GM21619 (cell line): Measurements from ENCODE around the gene PDE8A.
"Not testable (repeated sequence)": the region's sequence is repeated elsewhere in the genome, so short reads cannot be mapped to it uniquely, and the experiment has no call there.

Experiments used
- ATAC-seq: cut with Tn5 transposase; IDR thresholded peaks from one replicate; pipeline ENCODE4 v1.9.1; 2021; ENCODE audit not compliant: unreplicated experiment

The PDE8A gene

DNA sequence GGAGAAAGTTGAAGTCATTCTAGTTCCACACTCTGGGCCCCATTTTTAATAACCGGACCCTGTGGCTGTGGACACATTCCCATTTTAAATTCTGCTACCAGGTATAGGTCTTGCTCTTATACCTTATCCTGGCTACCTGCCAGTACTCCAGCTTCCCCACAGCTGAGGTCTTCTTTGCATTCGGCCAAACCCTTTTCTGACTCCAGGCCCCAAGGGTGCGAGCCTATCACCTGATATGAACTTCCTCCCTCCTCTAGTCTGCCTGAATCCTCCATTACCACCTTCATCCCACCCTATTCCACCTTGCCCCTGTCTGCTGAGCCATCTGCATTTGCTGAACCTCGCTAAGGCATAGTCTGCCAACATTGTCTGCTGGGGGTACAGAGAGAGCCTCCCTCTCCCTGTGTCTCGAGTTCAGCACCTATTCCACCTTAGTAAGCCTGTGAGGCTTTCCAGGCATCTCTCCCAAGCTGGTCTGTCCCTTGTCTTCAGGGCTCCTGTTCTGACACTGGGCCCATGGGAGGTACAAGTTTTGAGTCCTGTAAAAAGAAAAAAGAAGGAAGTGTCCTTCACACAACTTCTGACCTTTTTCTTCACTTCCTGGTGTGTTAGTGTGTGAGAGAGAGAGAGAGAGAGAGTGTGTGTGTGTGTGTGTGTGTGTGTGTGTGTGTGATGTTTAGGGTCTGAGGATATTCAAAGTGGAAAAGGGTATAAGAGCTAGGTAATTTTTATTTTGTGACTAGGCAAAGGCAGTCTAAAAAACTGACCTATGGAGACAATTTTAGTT, 27.0 kb downstream of the PDE8A start:
- no peak for ATAC-seq

GRCh38 chr15:85009435-85009834, 27.8 kb downstream of the PDE8A start:
- ATAC-seq, result no peak

DNA sequence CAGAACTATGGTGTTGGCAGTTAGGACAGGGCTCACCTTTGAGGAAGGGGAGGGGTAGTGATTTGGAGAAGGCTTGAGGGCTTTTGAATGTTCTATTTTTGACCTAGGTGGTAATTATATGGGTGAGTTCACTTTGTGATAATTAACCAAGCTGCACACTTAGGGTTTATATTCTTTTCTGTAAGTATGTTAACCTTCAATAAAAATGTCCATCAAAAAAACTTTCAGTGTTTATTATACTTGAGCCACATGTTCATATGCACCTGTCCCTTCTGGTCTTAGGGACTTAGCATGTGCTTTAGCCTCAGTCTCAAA, 28.4 kb downstream of the PDE8A start:
- ATAC-seq, result no peak

DNA sequence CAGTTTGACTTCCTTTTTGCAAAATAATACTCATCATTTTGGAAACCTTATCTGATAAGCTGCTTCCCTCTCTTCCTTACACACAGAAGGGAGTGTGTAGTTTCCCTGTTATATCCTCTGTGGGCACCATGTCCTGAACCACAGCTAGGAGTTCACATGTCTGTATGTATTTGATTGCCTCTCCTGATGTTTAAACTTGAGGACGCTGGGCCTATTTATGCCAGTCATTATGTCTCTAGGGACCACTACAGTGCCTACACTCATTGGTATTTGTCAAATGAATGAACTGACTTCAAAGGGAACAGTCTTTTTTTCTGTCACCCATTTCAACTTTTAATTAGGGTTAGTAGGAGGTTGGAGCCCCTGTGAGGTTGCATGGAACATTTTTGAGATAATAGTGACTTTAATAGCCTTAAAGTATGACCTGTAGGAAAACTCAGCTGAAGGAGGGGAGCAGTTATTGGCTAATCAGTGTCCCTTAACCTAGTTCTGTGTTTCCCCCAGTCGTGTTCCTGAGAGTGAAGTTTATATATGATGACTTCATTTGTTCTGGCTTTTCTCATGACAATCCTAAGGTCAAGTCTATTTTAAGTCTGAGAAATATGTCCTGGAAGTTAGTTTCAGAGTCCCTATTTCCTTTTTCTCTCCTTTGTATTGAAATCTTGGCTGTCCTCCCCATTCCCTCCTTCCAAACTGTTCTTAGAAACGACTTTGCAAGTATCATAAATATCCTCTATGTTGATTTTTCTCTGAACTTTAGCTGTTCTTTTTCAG, 28.9 kb downstream of the PDE8A start:
- ATAC-seq, result no peak

DNA sequence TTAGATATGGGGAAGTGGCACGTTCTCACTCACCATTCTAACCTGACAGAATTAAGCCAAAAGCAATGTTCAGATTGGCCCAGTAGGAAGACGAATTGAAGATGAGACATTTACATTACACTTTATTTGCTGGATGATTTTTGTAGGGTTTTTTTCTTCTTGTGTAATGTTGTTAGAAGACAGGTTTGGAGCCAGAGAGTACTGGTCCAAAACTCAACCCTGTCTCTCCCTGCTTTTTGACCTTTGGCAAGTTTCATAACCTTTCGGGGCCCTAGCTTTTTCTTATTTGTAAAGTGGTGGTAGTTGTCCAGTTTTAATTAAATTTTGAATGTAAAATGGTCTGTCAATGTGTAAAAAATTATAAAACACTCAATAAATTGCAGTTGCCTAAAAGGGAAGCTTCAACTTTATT, 29.5 kb downstream of the PDE8A start:
- ATAC-seq, result no peak

DNA sequence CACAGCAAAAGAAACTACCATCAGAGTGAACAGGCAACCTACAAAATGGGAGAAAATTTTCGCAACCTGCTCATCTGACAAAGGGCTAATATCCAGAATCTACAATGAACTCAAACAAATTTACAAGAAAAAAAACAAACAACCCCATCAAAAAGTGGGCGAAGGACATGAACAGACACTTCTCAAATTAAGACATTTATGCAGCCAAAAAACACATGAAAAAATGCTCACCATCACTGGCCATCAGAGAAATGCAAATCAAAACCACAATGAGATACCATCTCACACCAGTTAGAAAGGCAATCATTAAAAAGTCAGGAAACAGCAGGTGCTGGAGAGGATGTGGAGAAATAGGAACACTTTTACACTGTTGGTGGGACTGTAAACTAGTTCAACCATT, 30.1 kb downstream of the PDE8A start:
- not testable (repeated sequence) for ATAC-seq

GRCh38 chr15:85013785-85014184, 32.1 kb downstream of the PDE8A start:
- ATAC-seq, result no peak

DNA sequence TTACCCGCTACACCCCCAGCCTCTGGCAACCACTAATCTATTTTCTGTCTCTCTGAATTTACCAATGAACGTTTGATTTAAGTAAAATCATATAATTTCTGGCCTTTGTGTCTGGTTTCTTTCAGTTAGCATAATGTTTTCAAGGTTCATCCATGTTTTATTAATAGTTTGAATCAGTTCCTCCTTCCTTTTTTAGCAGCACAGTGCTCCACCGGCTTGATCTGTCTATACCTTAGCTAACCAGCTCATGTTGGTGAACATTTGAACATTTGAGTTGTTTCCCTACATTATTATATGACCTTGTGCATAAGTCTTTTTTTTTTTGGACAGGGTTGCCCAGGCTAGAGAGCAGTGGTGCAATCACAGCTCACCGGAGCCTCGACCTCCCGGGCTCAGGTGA, 33.3 kb downstream of the PDE8A start:
- ATAC-seq, result no peak

- ATAC-seq, result no peak
These were observed 34.6 kb downstream of the PDE8A start for GRCh38 chr15:85016275-85016674.

GRCh38 chr15:85019815-85020590, 38.3 kb downstream of the PDE8A start:
- ATAC-seq, result peak; percentile 53

GRCh38 chr15:85021409-85021808, 39.8 kb downstream of the PDE8A start:
- no peak for ATAC-seq

DNA sequence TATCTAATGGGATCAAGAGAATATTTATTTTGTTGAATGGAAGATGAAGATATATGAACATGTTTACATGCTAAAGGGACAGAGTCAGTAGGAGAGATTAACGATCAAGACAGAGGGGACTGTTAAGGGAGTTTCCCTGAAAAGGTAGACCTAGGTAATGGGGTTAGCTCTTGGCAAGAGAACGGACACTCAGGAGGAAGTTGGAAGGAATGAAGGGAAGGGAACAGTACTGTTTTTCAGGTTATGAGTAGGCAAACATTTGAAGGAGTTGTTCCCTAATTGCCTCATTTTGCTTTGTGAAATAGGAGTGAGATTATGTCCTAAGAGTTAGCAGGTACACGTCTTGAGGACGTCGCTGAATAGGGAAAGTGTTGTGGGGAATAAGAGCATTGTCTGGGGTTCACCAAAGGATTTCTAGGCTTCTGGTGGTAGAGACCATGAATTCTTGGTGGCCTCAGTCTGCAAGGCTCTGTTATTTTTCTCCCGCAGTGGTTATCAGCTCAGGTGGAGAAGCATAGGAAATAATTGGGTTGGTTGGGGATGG, 41.3 kb downstream of the PDE8A start:
- no peak for ATAC-seq

DNA sequence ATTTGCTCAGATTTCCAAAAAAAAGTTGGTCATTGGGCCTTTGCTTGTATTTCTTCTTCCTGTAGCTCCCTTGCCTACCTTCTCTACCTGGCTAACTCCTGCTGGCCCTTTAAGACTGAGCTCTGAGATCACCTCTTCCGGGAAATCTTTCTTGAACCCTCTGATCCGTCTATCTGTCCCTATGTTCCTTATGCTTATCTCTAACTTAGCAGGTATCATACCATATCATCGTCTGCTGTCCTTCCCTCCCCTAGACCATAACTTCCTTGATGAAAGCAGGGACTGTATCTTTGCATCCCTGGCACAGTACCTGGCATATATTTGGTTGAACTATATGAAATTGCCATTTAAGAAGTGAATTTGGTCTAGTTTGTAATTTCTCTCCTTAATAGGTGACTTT, 42.3 kb downstream of the PDE8A start:
- no peak for ATAC-seq

GRCh38 chr15:85024509-85025336, 43.1 kb downstream of the PDE8A start:
- no peak for ATAC-seq

- ATAC-seq, result no peak
These were observed 44.0 kb downstream of the PDE8A start for GRCh38 chr15:85025516-85026251.

GRCh38 chr15:85026304-85027032, 44.8 kb downstream of the PDE8A start:
- no peak for ATAC-seq

GRCh38 chr15:85027033-85027380, 45.4 kb downstream of the PDE8A start:
- ATAC-seq, result no peak

DNA sequence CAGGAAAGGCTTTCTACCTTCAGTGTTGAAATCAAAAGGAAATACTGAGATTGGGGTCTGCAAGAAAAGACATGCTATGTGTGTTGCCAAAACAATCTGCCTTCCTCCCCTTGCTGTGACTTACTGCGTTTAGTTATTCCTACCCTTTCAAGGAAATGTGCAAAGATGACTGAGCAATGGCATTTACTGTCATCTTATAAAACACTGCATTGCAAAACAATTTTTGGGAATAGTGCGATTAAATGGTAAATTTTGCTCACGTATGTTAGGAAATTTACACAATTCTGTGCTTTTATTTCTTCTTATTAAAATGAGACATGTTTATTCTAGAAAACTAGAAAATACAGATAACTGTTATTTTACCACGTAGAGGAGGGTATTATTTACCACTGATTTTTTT, 45.8 kb downstream of the PDE8A start:
- no peak for ATAC-seq

- ATAC-seq, result no peak
These were observed 46.8 kb downstream of the PDE8A start for GRCh38 chr15:85028416-85028815.
